Measurements from ENCODE around the gene OASL. TPM values are rescaled to one million over a fixed set of nuclear protein-coding genes. Genes with fewer than 3 reads are reported as not detected.
A peak's percentile ranks its signal among the peaks of the same experiment; 100 is the strongest.

OASL gene
- total RNA-seq, 1 experiment from 2014 or later: 30.3 TPM

DNA sequence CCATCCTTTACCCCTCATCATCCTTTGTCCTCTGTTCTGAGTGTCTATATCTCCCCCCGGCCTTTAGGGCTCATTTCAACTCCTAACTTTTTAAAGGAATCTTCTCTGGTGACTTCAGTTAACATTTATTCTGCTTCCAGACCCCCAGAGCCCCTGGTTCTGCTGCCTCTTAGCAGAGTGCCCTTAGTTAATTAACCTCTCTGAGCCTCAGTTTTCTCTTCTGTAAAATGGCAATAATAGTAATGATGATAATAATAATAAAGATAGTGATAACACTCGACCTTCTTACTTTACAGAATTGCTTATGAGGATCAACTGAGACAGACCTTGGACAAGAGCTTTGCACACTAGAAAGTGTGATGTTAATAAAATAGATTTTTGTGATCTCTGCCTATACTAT is 16.3 kb downstream of the OASL start:
- in situ Hi-C loops (cut with HindIII; ENCODE audit: low pct_unique_long_range_greater_than_20kb, low sequenced_read_pairs): no loop called here
- no peak for DNase-seq (ENCODE audit: low read depth)

DNA sequence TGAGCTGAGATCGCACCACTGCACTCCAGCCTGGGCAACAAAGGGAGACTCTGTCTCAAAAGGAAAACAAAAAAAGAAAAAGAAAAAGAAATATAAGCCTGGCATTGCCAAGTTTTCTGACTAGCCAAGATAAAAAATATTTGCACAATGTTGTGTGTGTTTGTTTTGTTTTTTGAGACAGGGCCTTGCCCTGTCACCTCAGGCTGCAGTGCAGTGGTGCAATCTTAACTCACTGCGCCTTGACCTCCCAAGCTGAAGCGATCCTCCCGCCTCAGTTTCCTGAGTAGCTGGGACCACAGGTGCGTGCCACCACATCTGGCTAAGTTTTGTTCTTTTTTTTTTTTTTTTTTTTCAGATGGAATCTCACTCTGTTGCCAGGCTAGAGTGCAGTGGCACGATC is 17.3 kb downstream of the OASL start:
- in situ Hi-C loops (cut with HindIII; ENCODE audit: low pct_unique_long_range_greater_than_20kb, low sequenced_read_pairs): no loop called here
- DNase-seq (ENCODE audit: low read depth): no peak

DNA sequence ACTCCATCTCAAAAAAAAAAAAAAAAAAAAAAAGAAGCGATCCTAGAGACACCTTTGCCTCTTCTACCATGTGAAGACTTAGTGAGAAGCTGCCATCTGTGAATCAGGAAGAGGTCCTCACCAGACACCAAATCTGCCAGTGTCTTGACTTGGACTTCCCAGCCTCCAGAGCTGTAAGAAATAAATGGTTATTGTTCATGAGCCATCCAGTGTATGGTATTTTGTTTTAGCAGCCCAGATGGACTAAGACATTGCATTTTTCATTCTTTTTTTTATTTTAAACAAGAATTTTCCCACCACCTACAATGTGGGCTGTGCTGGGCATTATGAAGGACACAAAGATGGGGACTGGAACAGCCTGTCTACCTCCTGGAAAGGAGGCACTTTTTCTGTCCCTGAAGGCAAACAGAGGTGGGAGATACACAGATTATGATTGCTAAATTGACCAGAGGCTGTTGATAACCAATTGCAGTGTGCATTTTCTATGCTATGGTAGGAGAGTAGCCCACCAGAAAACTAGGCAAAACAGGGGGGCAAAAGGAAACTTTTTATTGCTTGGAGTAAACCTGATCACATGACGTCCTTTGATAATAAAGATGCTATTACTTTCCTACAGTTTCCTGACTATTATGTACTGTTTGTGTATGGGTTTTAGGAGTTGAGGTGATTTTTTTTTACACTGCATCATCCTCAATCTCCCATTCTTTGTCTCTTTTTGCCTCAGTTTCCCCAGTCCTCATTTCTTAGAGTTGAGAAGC is 20.0 kb downstream of the OASL start:
- in situ Hi-C loops (cut with HindIII; ENCODE audit: low pct_unique_long_range_greater_than_20kb, low sequenced_read_pairs): no loop called here
- DNase-seq (ENCODE audit: low read depth): no peak

DNA sequence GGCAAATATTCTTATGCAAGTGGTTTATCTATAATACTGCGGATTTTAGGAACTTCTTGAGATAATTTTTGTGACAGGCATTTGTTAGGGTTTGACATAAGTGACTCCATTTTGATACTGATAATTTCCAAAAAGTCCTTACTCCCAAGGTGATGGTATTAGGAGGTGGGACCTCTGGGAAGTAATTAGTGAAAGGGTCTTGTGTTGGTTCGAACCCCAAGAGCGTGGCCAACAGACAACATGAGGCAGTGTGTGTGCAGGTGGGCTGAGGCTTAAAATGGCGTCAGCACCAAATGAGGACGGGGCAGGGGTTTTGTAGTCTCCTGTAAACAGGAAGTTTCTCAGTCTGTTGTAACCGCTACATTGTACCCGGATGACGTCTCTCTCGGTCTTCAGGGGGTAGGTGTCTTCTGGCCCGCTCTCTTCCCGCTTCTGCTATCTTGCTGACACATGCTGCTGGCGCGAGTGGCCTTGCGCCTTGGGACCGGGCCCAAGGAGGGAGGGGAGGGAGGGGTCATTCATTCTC is 21.0 kb downstream of the OASL start:
- no peak for DNase-seq (ENCODE audit: low read depth)
- in situ Hi-C loops (cut with HindIII; ENCODE audit: low pct_unique_long_range_greater_than_20kb, low sequenced_read_pairs): no loop called here

DNA sequence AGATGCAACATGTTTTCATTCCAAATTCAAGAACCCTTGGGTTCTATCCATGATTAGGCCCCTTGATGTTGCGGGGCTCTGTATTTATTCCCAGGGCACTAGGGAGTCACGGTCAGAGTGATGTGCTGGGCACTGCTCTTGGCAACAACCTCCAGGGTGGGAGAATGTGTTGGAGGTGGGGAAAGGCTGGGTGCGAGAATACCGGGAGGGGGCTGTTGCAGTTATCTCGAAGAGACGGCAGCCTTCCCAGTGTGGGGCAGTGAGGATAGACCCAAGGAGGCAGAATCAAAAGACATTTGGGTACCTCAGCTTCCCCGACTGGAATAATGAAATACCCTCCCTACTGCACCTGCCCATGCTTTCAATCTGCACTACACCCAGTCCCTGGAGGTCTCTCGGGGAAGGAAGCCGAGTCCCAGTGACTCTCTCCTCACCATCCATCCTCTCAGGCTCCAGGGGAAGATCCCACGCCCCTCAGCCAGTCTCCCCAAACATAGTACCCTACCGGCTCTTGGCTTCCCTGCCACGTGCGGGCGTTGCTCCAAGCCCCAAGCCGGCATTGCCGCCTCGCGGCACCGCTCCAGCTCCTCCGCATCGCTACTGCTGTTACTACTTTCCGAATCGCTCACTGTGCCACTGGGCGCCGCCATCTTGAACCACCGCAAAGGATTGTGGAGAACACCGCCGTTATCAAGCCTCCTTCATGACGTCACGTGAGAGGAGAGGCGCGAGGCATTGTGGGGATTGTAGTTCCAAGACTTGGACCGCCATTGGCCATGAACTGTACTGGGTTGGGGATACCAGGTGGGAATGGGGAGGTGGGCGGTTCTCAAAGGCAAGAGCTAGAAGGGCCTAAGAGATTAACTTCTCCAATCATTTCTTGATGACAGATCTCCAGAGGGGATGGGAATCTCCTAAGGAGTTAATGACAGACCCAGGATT is 22.9 kb downstream of the OASL start, which contains the start of gene C12orf43:
Gene C12orf43, minus strand, starts transcription at position 663 of the 942 bp plus-strand sequence. Its CDS starts 13 bp downstream, at position 650.
- peak; percentile 80 for DNase-seq (ENCODE audit: low read depth)
- in situ Hi-C loops (cut with HindIII; ENCODE audit: low pct_unique_long_range_greater_than_20kb, low sequenced_read_pairs): no loop called here

DNA sequence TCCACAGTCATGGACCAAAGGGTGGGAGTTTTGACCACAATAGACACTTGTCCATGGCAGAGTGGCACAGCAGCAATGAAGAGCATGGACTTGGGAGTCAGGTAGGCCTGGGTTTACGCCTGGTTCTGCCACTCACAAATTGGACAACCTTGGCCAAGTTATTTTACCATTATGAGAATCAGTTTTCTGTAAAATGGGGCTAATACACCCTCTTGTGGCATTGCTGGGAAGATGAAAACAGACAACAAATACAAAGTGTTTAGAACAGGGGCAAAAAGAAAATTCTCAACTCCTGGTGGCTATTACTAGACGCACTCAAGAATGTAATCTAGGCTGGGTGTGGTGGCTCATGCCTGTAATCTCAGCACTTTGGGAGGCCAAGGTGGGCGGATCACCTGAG is 25.3 kb downstream of the OASL start:
- in situ Hi-C loops (cut with HindIII; ENCODE audit: low pct_unique_long_range_greater_than_20kb, low sequenced_read_pairs): no loop called here
- DNase-seq (ENCODE audit: low read depth): no peak

DNA sequence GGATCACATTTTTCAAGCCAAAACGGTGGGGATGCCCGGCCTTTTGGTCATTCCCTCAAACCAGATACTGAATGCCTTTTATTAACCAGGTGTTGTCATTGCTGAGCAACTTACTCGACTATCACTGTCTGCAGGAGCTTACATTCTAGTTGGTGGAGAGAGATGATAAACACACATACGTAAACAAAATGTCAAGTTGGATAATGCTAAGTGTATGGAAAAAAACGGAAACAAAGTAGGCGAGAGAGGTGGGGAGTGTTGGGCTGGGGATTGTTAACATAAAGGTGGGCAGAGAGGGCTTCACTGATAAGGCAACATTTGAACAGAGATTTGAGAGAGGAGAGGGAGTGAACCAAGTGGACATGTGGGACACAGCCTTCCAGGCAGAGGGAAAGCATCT is 27.2 kb downstream of the OASL start:
- no peak for DNase-seq (ENCODE audit: low read depth)
- in situ Hi-C loops (cut with HindIII; ENCODE audit: low pct_unique_long_range_greater_than_20kb, low sequenced_read_pairs): no loop called here

DNA sequence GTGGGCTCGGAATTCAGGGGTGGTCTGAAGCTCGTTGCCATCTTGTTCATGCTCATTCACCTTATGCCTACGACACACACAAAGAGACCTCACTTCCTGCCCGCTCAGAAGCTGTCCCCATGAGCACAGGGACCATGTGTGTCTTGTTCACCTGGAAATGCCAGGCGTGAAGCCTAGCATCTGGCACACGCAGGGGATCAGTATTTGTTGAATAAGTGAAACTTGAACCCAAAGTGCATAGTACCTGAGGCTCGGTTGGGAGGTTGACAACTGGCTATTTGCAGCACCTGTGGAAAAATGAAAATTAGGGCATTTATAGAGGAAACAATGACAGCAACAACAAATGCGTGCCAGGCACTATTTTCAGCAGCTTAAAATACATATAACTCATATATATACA is 28.2 kb downstream of the OASL start:
- in situ Hi-C loops (cut with HindIII; ENCODE audit: low pct_unique_long_range_greater_than_20kb, low sequenced_read_pairs): no loop called here
- DNase-seq (ENCODE audit: low read depth): no peak

DNA sequence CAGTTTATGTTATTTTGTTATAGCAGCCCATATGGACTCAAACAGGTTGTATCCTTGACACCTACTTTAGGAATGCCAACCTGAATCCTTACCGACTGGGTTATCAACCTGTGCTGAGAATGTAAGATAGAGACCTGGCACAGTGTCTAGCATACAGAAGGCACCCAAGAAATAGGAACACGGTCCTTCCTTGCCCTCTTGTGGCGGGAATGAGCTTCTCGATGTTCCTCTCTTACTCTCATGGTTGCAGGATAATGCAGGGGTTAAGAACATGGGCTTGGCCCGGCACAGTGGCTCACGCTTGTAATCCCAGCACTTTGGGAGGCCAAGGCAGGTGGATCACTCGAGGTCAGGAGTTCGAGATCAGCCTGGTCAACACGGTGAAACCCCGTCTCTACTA is 29.3 kb downstream of the OASL start:
- in situ Hi-C loops (cut with HindIII; ENCODE audit: low pct_unique_long_range_greater_than_20kb, low sequenced_read_pairs): no loop called here
- peak; percentile 72 for DNase-seq (ENCODE audit: low read depth)

DNA sequence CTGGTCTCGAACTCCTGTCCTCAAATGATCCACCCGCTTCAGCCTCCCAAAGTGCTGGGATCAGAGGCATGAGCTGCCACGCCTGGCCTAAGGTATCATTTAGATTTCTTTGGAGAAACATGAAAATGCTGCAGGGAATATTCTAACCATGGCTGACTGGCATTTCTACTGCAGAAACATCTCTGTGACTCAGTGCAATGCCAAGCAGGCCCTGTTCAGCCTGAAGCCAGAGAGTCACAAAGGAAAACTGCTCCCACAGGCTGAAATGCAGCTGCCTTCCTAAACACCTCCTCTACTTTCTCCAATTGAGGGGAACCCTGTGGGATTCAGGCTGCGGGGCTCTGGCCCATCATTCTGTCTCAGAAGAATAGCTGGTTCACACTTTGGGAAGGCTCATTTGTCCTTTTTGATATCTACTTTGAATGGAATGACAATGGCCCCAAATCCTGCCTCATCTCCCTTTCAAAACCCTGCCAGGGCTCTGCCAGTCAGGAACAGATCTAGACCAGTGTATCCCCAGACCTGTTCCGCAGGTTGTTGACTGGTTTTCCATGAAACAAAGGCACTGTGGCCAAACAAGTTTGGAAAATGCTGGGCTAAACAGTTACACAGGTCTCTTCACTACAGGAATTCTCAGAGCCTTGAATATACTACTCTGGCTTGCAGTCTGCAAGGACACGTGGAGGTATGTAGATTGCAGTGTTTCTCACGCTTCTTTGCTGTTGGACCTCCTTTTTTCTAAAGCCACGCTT is 30.5 kb downstream of the OASL start:
- in situ Hi-C loops (cut with HindIII; ENCODE audit: low pct_unique_long_range_greater_than_20kb, low sequenced_read_pairs): no loop called here
- no peak for DNase-seq (ENCODE audit: low read depth)

DNA sequence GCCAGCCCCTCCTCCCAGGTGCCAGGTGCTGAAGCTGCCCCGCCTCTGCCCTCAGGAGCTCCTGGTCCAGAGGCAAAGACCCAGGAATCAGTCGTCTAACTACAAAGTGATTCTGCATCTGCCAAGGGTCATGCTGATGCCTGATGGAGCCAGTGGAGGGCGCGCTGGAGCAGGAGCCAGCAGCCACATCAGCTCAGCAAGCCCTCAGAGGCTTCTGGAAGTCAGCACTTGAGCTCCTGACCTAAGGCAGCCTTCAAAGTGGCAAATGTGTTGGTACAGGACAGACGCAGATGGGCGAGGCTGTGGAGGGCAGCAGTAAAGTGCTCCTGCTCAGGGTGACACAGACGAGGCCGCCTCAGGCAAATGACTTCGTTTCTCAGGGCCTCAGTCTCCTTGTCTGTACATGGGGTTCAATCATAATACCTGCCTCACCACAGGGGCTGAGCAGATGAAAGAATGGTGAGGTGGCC is 33.7 kb downstream of the OASL start:
- in situ Hi-C loops (cut with HindIII; ENCODE audit: low pct_unique_long_range_greater_than_20kb, low sequenced_read_pairs): no loop called here

DNA sequence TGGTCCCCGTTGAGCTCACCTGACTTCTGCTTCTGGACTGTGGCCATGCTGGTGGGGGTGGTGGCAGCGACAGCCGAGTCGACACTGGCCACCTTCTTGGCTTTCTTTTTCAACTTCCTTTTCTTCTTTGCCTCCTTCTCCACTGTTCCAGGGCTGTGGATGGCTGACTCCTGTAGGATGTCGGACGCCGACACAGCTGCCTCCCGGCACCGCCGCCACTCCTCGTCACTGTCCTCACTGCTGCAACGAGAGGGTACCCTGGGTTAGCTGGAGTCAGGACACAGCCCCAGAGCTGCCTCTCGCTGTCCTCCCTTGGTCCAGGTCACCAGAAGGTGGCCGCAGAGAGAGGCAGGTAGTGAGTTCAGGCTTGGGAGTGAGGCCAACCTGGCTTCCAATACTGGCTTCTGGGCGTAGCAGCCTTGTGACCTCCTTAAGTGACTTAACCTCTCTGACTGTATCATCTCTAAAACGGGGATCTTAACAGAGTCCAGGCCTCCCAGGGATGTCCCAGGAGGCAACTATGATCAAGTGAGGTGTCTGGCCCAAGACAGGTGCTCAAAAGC is 34.7 kb downstream of the OASL start:
- DNase-seq (ENCODE audit: low read depth): no peak
- in situ Hi-C loops (cut with HindIII; ENCODE audit: low pct_unique_long_range_greater_than_20kb, low sequenced_read_pairs): no loop called here

More for the DNA sequence above, 33.7 kb downstream of the OASL start:
- no peak for DNase-seq (ENCODE audit: low read depth)

DNA sequence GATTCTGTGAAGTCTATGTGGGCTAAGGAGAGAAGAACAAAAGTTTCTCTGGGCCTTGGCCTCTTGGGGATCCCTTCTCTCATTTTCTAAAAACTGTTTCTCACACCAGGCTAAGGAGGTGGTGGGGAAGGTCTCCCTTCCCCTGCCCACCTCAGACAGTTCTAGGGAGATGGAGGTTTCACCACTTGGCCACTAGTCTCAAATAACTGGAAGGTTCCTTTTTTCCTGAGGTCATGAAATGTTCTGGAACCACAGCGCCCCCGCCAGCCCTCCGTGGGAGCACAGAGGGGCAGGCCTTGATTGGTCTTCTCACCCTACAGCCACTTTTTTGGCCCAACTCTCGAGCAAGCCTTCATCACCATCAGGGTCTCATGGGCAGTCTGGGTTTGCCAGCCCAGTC is 35.4 kb downstream of the OASL start:
- DNase-seq (ENCODE audit: low read depth): no peak
- in situ Hi-C loops (cut with HindIII; ENCODE audit: low pct_unique_long_range_greater_than_20kb, low sequenced_read_pairs): no loop called here

DNA sequence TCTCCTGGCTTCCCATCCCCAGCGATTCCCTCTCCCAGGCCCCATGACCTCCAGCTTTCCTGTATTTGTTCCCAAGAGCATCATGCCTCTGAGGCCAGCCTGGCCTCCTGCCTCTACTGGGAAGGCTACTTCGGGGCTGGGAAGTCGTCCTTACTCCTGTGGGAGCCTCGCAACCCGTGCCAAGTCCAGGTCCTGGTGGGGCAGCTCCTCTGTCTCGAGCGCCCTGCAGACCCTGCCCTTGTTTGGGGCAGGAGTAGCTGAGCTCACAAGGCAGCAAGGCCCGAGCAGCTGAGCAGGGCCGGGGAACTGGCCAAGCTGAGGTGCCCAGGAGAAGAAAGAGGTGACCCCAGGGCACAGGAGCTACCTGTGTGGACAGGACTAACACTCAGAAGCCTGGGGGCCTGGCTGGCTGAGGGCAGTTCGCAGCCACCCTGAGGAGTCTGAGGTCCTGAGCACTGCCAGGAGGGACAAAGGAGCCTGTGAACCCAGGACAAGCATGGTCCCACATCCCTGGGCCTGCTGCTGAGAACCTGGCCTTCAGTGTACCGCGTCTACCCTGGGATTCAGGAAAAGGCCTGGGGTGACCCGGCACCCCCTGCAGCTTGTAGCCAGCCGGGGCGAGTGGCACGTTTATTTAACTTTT is 37.1 kb downstream of the OASL start:
- in situ Hi-C loops (cut with HindIII; ENCODE audit: low pct_unique_long_range_greater_than_20kb, low sequenced_read_pairs): no loop called here
- DNase-seq (ENCODE audit: low read depth): no peak

DNA sequence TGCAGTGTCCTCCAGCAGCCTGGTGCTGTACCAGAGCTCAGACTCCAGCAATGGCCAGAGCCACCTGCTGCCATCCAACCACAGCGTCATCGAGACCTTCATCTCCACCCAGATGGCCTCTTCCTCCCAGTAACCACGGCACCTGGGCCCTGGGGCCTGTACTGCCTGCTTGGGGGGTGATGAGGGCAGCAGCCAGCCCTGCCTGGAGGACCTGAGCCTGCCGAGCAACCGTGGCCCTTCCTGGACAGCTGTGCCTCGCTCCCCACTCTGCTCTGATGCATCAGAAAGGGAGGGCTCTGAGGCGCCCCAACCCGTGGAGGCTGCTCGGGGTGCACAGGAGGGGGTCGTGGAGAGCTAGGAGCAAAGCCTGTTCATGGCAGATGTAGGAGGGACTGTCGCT is 38.0 kb downstream of the OASL start:
- DNase-seq (ENCODE audit: low read depth): no peak
- in situ Hi-C loops (cut with HindIII; ENCODE audit: low pct_unique_long_range_greater_than_20kb, low sequenced_read_pairs): no loop called here

DNA sequence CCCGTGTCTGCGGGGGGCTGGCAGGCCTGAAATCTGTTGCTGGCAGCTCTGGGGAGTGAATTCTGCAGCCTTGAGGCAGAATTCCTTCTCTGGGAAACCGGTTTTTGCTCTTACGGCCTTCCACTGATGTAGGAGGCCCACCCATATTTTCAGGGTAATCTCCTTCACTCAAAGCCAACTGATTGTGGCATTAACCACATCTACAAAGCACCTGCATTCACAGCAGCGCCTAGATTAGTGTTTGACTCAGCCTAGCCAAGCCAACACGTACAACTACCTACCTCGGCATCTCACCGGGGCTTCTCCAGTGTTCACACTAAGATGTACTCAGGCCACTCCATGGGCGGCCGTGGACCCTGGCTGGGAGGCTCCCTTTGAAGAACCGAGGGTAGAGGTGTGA is 38.5 kb downstream of the OASL start:
- in situ Hi-C loops (cut with HindIII; ENCODE audit: low pct_unique_long_range_greater_than_20kb, low sequenced_read_pairs): no loop called here
- no peak for DNase-seq (ENCODE audit: low read depth)

DNA sequence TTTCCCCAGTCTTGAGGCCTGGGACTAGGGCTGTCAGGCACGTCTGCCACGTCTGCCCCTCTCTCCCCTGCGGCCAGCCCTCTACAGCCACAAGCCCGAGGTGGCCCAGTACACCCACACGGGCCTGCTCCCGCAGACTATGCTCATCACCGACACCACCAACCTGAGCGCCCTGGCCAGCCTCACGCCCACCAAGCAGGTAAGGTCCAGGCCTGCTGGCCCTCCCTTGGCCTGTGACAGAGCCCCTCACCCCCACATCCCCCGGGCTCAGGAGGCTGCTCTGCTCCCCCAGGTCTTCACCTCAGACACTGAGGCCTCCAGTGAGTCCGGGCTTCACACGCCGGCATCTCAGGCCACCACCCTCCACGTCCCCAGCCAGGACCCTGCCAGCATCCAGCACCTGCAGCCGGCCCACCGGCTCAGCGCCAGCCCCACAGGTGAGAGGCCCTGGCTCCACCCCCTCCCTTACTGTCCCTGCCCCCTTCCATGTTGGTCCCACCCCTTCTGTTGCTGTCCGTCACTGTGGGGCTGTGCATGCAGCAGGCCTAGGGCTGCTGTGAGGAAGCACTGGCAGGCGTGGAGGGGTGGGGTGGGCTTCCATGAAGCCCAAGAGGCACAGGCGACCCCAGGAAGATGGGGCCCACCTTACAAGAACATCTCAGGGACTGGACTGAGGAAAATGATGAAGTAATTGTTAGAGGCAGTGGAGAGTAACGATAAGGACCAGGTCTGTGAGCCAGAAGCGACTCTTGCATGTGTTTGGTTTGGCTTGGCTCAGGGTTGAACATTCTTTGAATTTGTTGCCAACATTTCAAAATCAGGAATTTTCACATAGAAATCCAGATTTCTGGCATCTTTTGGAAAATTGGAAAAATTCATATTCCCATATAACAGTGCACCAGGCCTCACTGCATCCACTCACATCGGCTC is 39.6 kb downstream of the OASL start:
- DNase-seq (ENCODE audit: low read depth): no peak
- in situ Hi-C loops (cut with HindIII; ENCODE audit: low pct_unique_long_range_greater_than_20kb, low sequenced_read_pairs): no loop called here
